Measurements from ENCODE around the gene IQSEC3.

Gene IQSEC3

GRCh38 chr12:87856-88255 is 21.3 kb downstream of the IQSEC3 start:
- DNase-seq (ENCODE audit: low read depth) = no peak
- H3K4me3 ChIP-seq (replicated peaks; ENCODE audit: low read depth, low read length) = no peak overlapping the region
- no peak for TF ChIP-seq CTCF (IDR thresholded peaks at IDR 0.05; ENCODE audit: low read length, missing control alignments)

- no peak for DNase-seq (ENCODE audit: low read depth)
- H3K4me3 ChIP-seq (replicated peaks; ENCODE audit: low read depth, low read length) = no peak overlapping the region
- no peak for TF ChIP-seq CTCF (IDR thresholded peaks at IDR 0.05; ENCODE audit: low read length, missing control alignments)
Measured at GRCh38 chr12:89653-90052, 23.1 kb downstream of the IQSEC3 start.

DNA sequence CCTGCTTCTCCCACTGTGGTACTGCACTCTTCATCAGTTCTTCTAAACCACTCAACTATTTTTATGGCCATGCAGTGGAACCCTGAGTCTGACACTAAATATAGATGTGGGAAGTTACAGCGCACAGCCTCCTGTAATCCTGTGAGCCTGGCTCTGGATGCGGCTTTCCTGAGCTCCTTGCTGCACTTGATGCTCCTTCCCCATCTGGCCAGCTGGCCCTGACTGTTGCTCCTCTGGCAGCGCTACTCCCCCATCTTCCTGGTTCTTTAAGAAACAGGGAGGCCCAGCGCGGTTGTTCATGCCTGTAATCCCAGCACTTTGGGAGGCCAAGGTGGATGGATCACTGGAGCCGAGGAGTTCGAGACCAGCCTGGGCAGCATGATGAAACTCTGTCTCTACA is 24.6 kb downstream of the IQSEC3 start:
- no peak for DNase-seq (ENCODE audit: low read depth)
- no peak for TF ChIP-seq CTCF (IDR thresholded peaks at IDR 0.05; ENCODE audit: low read length, missing control alignments)

DNA sequence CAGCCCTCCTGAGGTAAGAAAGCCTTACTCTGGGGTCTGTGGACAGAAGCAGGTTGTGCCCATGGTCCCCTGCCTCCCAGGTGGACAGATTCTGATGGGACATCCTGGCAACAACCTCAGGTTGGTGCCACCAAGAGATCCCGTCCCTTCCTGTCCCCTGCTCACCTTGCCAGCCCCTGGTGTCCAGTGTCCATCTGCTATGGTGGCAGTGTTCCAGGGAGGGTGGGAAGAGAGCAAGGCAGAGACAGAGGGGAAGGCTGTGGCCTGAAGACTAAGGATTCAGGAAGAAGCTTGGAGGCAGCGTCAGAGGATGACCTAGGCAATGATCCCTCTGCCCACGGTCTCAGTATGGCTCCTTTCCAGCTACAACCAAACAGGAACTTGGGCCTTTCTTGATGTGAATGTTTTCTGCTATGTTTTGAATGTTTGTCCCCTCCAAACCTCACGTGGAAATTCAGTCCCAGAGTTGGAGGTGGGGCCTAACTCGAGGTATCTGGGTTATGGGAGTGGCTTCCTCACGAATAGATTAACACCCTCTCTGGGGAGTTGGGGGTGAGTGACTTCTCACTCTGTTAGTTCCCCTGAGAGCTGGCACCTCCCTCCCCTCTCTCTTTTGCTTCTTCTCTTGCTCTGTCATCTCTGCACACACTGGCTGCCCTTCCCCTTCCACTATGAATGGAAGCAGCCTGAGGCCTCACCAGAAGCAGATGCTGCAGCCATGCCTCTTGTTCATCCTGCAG is 26.9 kb downstream of the IQSEC3 start:
- no peak for TF ChIP-seq CTCF (IDR thresholded peaks at IDR 0.05; ENCODE audit: low read length, missing control alignments)
- DNase-seq (ENCODE audit: low read depth) = no peak
- H3K4me3 ChIP-seq (replicated peaks; ENCODE audit: low read depth, low read length) = no peak overlapping the region

More for the DNA sequence above, 24.6 kb downstream of the IQSEC3 start:
- H3K4me3 ChIP-seq (replicated peaks; ENCODE audit: low read depth, low read length) = no peak overlapping the region

GRCh38 chr12:96543-96942 is 30.0 kb downstream of the IQSEC3 start:
- no peak for DNase-seq (ENCODE audit: low read depth)
- no peak for TF ChIP-seq CTCF (IDR thresholded peaks at IDR 0.05; ENCODE audit: low read length, missing control alignments)
- no peak overlapping the region for H3K4me3 ChIP-seq (replicated peaks; ENCODE audit: low read depth, low read length)

DNA sequence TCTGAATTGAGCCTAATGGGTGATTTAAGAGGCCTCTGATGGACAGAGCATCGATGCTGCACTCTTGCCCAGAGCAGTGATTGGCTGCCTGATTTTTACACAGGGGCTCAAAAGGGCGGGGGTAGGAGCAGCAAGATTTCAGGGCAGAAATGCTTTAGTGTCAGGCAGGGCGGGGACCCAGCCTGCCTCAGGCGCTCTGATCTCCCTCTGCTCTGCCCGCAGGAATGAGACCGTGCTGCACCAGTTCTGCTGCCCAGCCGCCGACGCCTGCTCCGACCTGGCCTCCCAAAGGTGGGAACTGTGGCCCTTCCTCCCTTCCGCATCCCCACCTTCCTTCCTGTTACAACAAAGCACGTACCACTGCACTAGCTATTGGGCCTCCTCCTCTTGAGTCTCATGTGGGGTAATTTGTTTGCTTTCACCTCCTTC is 32.4 kb downstream of the IQSEC3 start:
- H3K4me3 ChIP-seq (replicated peaks; ENCODE audit: low read depth, low read length) = no peak overlapping the region
- DNase-seq (ENCODE audit: low read depth) = no peak
- TF ChIP-seq CTCF (IDR thresholded peaks at IDR 0.05; ENCODE audit: low read length, missing control alignments) = no peak

GRCh38 chr12:99605-100004 is 33.0 kb downstream of the IQSEC3 start:
- no peak for TF ChIP-seq CTCF (IDR thresholded peaks at IDR 0.05; ENCODE audit: low read length, missing control alignments)
- H3K4me3 ChIP-seq (replicated peaks; ENCODE audit: low read depth, low read length) = no peak overlapping the region
- peak; percentile 9 for DNase-seq (ENCODE audit: low read depth)
